ENCODE results near the gene NEK9. TPM values are rescaled to one million over a fixed set of nuclear protein-coding genes. Genes with fewer than 3 reads are reported as not detected.

Gene NEK9
- total and polyA plus RNA-seq, 9 of the 15 experiments (the other 6 are each of a cell fraction or from before 2014, with no cell fraction given), result 2.8 to 39.6 (median 19.8) TPM

- TF ChIP-seq SMARCB1 (IDR thresholded peaks at IDR 0.05; ENCODE audit: insufficient read length, low read depth) (no peak), ZBTB11 (CRISPR knock-in tag; IDR thresholded peaks at IDR 0.05) (peak in 1 of 3 experiments; percentile 76; a peak in 2 of 6 replicates), MYBL2 (IDR thresholded peaks at IDR 0.05; ENCODE audit: low read depth) (peak; percentile 68), MYBL2 (CRISPR knock-in tag; IDR thresholded peaks at IDR 0.05; ENCODE audit: borderline replicate concordance) (no peak), REST (IDR thresholded peaks at IDR 0.05; ENCODE audit: borderline replicate concordance) (peak; percentile 69), REST (CRISPR knock-in tag; IDR thresholded peaks at IDR 0.05; ENCODE audit: low read depth) (no peak), CREM (IDR thresholded peaks at IDR 0.05; ENCODE audit: low read depth) (0 out of 2 replicates have a peak, but pooled peaks have one; percentile 33), YY1 (IDR thresholded peaks at IDR 0.05; ENCODE audit: borderline replicate concordance in 1 of 3, control insufficient read depth in 1 of 3, extremely low read depth in 1 of 3, insufficient read depth in 3 of 3, insufficient read length in 1 of 3, insufficient replicate concordance in 2 of 3, low read depth in 1 of 3, low read length in 2 of 3) (peak; percentile 90 to 98 (median 98)), SRSF3 (IDR thresholded peaks at IDR 0.05; ENCODE audit: insufficient read depth, low read length) (no peak), KDM1A (IDR thresholded peaks at IDR 0.05) (no peak), LCOR (CRISPR knock-in tag; IDR thresholded peaks at IDR 0.05) (0 out of 2 replicates have a peak, but pooled peaks have one; percentile 64), ZFX (CRISPR knock-in tag; IDR thresholded peaks at IDR 0.05) (peak; percentile 99), NR2C1 (IDR thresholded peaks at IDR 0.05) (peak; percentile 100), NR2C1 (tag; IDR thresholded peaks at IDR 0.05) (peak; percentile 100), HMGN3 (IDR thresholded peaks at IDR 0.05; ENCODE audit: borderline replicate concordance, extremely low read depth, insufficient read length, low read depth, low read length) (no peak)
Measured at GRCh38 chr14:75176142-75176820, 49.4 kb upstream of the NEK9 start, which contains the start of gene TMED10 (continued).
